Caki2 (cell line): ENCODE results near the gene FMNL1. TPM values are rescaled to one million over a fixed set of nuclear protein-coding genes. Genes with fewer than 3 reads are reported as not detected.
A peak's percentile ranks its signal among the peaks of the same experiment; 100 is the strongest.

Experiments
- DNase-seq: peaks from one replicate; pipeline ENCODE4 v3.0.0-alpha.2; 2015; ENCODE audit warnings: low read depth
- in situ Hi-C: cut with HindIII; loops from 2 replicates; pipeline ENCODE4 v1.10.0; 2016; ENCODE audit warnings: low sequenced_read_pairs, low pct_unique_long_range_greater_than_20kb, mixed read lengths
- total RNA-seq: library from RNA; depleted of rRNA; stranded (reverse); fragments of >200 nt; shearing (Covaris generic); gene quantifications from 2 replicates; pipeline ENCODE4 v1.2.3, GENCODE V29; 2014; ENCODE audit warnings: low replicate concordance

FMNL1 gene
- total RNA-seq, 1 experiment from 2014 or later = 2.3 TPM

- in situ Hi-C loops = no loop called here
Measured at GRCh38 chr17:45267436-45268055, 45.9 kb downstream of the FMNL1 start.

GRCh38 chr17:45269912-45270311, 48.2 kb downstream of the FMNL1 start:
- DNase-seq = no peak
- in situ Hi-C loops = no loop called here

More at GRCh38 chr17:45267436-45268055, 45.9 kb downstream of the FMNL1 start:
- DNase-seq = no peak

- DNase-seq = no peak
- in situ Hi-C loops = no loop called here
Measured at GRCh38 chr17:45270828-45271418, 49.2 kb downstream of the FMNL1 start.

- no peak for DNase-seq
- in situ Hi-C loops = no loop called here
Measured at GRCh38 chr17:45271603-45272002, 49.9 kb downstream of the FMNL1 start.

DNA sequence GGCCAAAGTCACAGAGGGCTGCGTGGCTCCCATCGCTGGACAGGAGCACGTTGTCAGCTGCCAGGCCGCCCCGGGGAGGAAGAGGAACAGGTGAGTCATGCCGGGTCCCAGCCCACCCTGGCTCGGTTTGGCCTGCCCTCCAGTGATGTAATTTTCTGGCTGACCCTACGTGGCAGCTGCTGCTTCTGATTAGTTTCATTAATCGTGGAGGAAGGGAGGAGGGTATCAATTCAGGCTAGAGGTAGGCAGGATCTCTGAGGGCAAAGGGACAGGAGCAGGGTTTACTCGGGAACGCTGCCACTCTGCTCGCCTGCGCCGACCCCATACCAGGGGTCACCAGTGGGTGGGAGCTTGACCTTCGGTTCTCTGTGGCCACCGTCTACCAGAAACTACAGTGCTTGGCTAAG, 51.9 kb downstream of the FMNL1 start:
- DNase-seq = no peak
- in situ Hi-C loops = no loop called here

GRCh38 chr17:45274033-45274432, 52.3 kb downstream of the FMNL1 start:
- no peak for DNase-seq
- in situ Hi-C loops = no loop called here

- in situ Hi-C loops = no loop called here
- DNase-seq = no peak
Measured at GRCh38 chr17:45276031-45276430, 54.3 kb downstream of the FMNL1 start.

GRCh38 chr17:45277216-45277849, 55.6 kb downstream of the FMNL1 start:
- peak; percentile 74 for DNase-seq
- in situ Hi-C loops = no loop called here

DNA sequence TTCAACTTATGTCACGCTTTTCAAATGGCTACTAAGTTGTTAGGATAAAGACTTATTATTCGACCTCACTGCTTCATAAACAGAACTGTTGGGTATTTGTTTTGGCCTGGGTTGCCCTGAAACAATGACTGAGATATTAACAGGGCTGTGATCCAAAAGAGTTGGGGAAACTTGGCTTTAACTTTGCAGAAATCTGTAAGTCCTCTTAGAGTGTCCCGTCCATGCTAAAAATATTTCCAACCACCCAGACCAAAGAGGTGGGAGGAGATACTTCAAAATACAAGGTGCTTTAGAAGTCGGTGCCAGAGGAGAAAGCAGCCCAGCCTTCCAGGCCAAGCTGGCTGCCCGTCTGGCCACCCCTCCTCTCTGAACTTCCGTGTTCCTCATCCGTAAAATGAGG, 56.3 kb downstream of the FMNL1 start:
- in situ Hi-C loops = no loop called here
- DNase-seq = no peak

DNA sequence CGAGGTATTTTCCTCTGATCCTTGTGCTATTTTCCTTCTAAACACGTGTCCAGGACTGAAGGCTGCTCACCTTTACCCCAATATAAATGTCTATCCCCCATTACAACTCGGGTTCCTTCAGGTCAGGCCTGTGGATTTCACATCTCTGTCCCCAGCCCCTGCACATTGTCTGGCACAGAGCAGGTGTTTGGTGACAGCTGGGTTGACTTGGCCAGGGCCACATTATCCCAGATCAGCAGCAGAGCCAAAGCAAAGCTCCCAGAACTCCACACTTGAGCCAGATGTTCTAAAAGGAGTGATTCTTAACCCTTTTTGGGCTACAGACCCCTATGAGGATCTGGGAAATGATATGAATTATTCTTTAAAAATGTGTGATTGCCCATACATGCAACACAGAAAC, 58.2 kb downstream of the FMNL1 start:
- in situ Hi-C loops = no loop called here
- DNase-seq = no peak

- DNase-seq = no peak
- in situ Hi-C loops = no loop called here
Measured at GRCh38 chr17:45282683-45283644, 61.3 kb downstream of the FMNL1 start.

GRCh38 chr17:45283711-45284110, 62.0 kb downstream of the FMNL1 start:
- in situ Hi-C loops = no loop called here
- DNase-seq = no peak

DNA sequence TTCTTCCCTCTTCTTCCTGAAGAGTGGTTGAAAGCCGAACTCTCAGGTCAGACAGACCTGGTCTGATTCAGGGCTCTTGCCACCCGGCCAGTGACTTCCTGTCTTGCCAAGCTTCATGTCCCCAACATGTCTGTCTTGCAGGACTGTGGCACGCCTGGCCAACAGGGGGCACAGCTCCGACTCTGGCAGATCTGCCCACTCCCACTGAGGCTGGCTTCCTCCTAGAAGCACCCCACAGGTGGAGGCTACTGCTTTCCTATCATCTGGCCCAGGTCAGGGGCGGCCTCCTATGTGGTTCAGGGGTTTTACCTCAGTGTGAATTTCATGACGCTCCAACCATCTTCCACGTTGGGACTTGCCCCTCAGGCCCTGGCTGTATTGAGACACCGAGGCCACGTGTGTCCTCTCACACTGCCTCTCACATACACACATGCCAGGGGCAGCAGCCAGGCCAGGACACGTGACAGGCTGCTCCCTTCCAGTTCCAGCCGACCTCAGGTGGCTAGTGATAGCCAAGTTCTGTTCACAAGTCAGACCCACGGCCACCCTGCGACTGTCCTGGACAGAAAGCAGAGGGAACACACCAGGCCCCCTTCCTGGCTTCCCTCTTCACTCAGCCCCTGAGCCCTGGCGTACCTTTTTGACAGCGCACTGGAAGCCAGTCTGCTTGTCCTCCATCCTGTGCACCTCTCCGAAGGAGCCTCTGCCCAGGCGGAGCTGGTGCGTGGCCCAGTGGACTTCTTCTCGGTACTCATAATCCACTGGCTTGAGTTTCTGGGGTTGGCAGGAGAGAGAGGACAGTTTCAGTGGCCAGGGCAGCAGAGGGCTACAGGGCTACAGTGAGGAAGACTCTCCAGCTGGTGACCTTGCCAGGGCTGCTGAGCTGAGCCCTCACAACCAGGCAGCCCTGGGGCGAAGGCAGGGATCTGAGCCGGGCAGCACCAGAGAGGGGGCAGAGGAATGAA, 62.8 kb downstream of the FMNL1 start:
- in situ Hi-C loops = no loop called here
- no peak for DNase-seq

DNA sequence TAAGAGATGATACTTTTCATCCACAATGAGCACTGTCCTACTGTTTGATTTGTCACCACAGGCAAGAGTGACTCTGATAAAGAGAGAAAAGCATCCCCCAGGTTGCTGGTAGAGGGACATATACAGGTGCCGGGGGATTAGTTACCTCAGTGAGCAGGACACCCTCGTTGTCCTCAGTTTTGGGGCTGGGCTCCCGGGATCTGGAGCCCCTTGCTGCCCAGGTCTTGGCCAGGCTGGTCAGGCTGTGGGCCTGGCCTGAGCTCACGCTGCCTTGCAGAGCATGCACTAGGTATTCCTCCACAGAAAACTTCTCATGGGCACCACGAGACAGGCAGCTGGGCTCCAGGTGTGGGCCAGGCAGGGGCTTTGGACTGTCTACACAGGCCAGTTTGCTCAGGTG, 64.6 kb downstream of the FMNL1 start:
- no peak for DNase-seq
- in situ Hi-C loops = no loop called here

- DNase-seq = no peak
- in situ Hi-C loops = no loop called here
Measured at GRCh38 chr17:45287526-45288500, 66.1 kb downstream of the FMNL1 start.

DNA sequence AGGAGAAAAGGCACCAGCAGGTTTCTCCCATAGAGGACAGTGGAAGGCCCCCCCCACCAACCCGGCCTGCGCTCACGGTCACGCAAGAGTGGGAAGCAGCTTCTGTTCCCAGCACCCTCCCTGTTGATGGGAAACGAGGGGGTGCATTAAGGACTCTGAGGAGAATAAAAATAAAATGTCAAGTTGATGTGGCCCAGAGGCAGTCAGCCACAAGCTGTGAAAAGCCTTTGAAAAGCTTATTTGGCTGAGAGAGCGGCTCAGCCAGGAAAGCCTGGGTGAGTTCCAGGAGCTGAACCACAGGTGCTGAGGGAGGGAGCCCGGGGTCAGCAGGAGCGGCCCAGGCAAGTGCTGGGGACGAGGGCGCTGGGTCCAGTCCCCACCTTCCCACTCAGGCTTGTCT, 67.1 kb downstream of the FMNL1 start:
- in situ Hi-C loops = no loop called here

More for the DNA sequence above, 67.1 kb downstream of the FMNL1 start:
- no peak for DNase-seq
